Measurements from ENCODE around the gene RNF224. TPM values are rescaled to one million over a fixed set of nuclear protein-coding genes. Genes with fewer than 3 reads are reported as not detected.

The RNF224 gene
- total and polyA plus RNA-seq, 2 of the 13 experiments (the other 11 are each of a cell fraction or from before 2014, with no cell fraction given), result 0.09 TPM; not detected in 1

DNA sequence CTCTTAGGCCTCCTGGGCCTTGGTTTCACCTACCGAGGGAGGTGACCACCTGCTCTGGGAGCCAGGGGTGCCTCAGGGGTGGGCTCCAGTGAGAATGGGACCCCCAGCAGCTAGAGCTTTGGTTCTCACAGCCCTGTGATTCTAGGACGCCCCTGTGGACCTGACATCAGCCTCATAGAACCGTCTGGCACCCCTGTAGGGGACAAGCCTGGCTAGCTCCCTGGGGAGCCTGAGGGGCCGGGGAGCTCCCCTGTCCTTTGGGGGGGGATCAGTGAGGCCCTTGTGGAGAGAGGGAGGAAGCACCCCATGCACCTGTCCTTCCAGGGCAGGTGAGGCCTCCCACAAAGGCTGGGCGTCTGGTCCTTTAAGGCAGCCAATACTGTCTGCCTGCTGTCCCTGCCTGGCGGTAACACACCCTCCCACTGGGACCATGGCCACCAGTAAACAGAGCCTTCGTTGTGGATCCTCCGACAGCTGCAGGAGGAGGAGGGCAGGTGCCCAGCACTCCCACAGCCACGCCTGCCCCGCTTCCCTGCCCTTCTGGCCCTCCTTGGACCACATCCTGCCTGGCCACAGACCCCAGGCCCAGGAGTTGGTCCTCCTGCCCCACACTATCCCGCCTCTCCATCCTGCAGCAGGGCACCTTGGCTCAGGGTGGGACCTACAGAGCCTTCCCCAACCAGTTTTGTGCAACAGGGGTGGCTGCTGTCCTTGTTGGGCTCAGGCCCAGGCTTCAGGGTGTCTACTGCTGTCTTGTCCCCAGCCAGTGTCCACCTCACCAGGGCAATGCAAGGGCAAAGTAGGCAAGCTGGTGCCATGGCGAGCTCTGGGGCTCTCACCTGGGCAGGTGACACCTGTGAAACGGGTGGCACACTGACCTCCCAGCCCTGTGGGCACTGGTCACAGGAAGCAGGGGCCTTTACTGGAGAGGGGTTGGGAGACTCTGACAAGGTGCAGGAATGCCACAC, 10.7 kb downstream of the RNF224 start (continued):
- no peak for TF ChIP-seq ZNF556 (CRISPR knock-in tag; IDR thresholded peaks at IDR 0.05; ENCODE audit: borderline replicate concordance)
- no peak; the same call in 1 of the 2 replicates for TF ChIP-seq POLR2AphosphoS5 (IDR thresholded peaks at IDR 0.05; ENCODE audit: low read depth, low read length)
- no peak for TF ChIP-seq ZNF138 (CRISPR knock-in tag; IDR thresholded peaks at IDR 0.05; ENCODE audit: low read depth)
- TF ChIP-seq ZNF768 (CRISPR knock-in tag; IDR thresholded peaks at IDR 0.05), result no peak
- TF ChIP-seq, protein P1, sequence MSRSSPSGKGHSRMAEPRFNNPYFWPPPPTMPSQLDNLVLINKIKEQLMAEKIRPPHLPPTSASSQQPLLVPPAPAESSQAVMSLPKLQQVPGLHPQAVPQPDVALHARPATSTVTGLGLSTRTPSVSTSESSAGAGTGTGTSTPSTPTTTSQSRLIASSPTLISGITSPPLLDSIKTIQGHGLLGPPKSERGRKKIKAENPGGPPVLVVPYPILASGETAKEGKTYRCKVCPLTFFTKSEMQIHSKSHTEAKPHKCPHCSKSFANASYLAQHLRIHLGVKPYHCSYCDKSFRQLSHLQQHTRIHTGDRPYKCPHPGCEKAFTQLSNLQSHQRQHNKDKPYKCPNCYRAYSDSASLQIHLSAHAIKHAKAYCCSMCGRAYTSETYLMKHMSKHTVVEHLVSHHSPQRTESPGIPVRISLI (CRISPR knock-in tag; IDR thresholded peaks at IDR 0.05; ENCODE audit: borderline replicate concordance), result no peak
- TF ChIP-seq, protein P2, sequence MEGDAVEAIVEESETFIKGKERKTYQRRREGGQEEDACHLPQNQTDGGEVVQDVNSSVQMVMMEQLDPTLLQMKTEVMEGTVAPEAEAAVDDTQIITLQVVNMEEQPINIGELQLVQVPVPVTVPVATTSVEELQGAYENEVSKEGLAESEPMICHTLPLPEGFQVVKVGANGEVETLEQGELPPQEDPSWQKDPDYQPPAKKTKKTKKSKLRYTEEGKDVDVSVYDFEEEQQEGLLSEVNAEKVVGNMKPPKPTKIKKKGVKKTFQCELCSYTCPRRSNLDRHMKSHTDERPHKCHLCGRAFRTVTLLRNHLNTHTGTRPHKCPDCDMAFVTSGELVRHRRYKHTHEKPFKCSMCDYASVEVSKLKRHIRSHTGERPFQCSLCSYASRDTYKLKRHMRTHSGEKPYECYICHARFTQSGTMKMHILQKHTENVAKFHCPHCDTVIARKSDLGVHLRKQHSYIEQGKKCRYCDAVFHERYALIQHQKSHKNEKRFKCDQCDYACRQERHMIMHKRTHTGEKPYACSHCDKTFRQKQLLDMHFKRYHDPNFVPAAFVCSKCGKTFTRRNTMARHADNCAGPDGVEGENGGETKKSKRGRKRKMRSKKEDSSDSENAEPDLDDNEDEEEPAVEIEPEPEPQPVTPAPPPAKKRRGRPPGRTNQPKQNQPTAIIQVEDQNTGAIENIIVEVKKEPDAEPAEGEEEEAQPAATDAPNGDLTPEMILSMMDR (CRISPR knock-in tag; IDR thresholded peaks at IDR 0.05), result 0 out of 2 replicates have a peak, but pooled peaks have one; percentile 10
- TF ChIP-seq ZNF615 (CRISPR knock-in tag; IDR thresholded peaks at IDR 0.05; ENCODE audit: borderline replicate concordance), result no peak
- TF ChIP-seq PRPF4 (IDR thresholded peaks at IDR 0.05; ENCODE audit: low read depth, low read length, poor library complexity, severe bottlenecking), result no peak
- TF ChIP-seq DMAP1 (CRISPR knock-in tag; IDR thresholded peaks at IDR 0.05), result no peak
- TF ChIP-seq GABPB1 (CRISPR knock-in tag; IDR thresholded peaks at IDR 0.05), result no peak; the same call in 1 of the 2 replicates
- TF ChIP-seq ZNF772 (CRISPR knock-in tag; IDR thresholded peaks at IDR 0.05), result no peak
- TF ChIP-seq ZFP36L1 (CRISPR knock-in tag; IDR thresholded peaks at IDR 0.05), result no peak
- no peak for TF ChIP-seq ZSCAN30 (CRISPR knock-in tag; IDR thresholded peaks at IDR 0.05)
- TF ChIP-seq, protein P3, sequence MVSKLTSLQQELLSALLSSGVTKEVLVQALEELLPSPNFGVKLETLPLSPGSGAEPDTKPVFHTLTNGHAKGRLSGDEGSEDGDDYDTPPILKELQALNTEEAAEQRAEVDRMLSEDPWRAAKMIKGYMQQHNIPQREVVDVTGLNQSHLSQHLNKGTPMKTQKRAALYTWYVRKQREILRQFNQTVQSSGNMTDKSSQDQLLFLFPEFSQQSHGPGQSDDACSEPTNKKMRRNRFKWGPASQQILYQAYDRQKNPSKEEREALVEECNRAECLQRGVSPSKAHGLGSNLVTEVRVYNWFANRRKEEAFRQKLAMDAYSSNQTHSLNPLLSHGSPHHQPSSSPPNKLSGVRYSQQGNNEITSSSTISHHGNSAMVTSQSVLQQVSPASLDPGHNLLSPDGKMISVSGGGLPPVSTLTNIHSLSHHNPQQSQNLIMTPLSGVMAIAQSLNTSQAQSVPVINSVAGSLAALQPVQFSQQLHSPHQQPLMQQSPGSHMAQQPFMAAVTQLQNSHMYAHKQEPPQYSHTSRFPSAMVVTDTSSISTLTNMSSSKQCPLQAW (CRISPR knock-in tag; IDR thresholded peaks at IDR 0.05), result 0 out of 2 replicates have a peak, but pooled peaks have one; percentile 18
- no peak for TF ChIP-seq ZFX (CRISPR knock-in tag; IDR thresholded peaks at IDR 0.05; ENCODE audit: low read depth)
- no peak for TF ChIP-seq ZFP1 (CRISPR knock-in tag; IDR thresholded peaks at IDR 0.05)
- no peak for TF ChIP-seq ZNF263 (CRISPR knock-in tag; IDR thresholded peaks at IDR 0.05)
- TF ChIP-seq XRCC5 (optimal IDR thresholded peaks at IDR 0.05; ENCODE audit: low read length), result peak; percentile 25
- TF ChIP-seq ELF3 (CRISPR knock-in tag; IDR thresholded peaks at IDR 0.05), result no peak
- TF ChIP-seq ATRX (CRISPR knock-in tag; IDR thresholded peaks at IDR 0.05; ENCODE audit: borderline replicate concordance), result no peak
- no peak for TF ChIP-seq HOXA5 (CRISPR knock-in tag; IDR thresholded peaks at IDR 0.05)
- TF ChIP-seq ZFP36 (IDR thresholded peaks at IDR 0.05; ENCODE audit: borderline replicate concordance, low read depth, low read length, partially characterized antibody), result no peak
- TF ChIP-seq GFI1 (CRISPR knock-in tag; IDR thresholded peaks at IDR 0.05; ENCODE audit: borderline replicate concordance), result no peak
- no peak for TF ChIP-seq SP140L (CRISPR knock-in tag; IDR thresholded peaks at IDR 0.05; ENCODE audit: borderline replicate concordance)
- 0 out of 2 replicates have a peak, but pooled peaks have one; percentile 11 for TF ChIP-seq KAT8 (CRISPR knock-in tag; IDR thresholded peaks at IDR 0.05)
- peak; percentile 39; the same call in 1 of the 2 replicates for TF ChIP-seq SAP130 (CRISPR knock-in tag; IDR thresholded peaks at IDR 0.05; ENCODE audit: low read depth)
- no peak for TF ChIP-seq ZNF614 (CRISPR knock-in tag; IDR thresholded peaks at IDR 0.05; ENCODE audit: borderline replicate concordance)
